ACHN (cell line): ENCODE data around the gene TEKT3.

ENCODE experiments used
- DNase-seq: peaks from one replicate; pipeline ENCODE4 v3.0.0-alpha.2; 2015
- in situ Hi-C: cut with HindIII; loops from 2 replicates; pipeline ENCODE4 v1.10.0; 2017; ENCODE audit warnings: low sequenced_read_pairs, low pct_ligation_motif_present, low pct_unique_long_range_greater_than_20kb

The TEKT3 gene

GRCh38 chr17:15308758-15309157 is 32.6 kb downstream of the TEKT3 start:
- in situ Hi-C loops, result no loop called here
- no peak for DNase-seq

- no peak for DNase-seq
- in situ Hi-C loops, result no loop called here
Observed at GRCh38 chr17:15307710-15308111, 33.7 kb downstream of the TEKT3 start.

GRCh38 chr17:15303851-15304250 is 37.5 kb downstream of the TEKT3 start:
- in situ Hi-C loops, result no loop called here

GRCh38 chr17:15303268-15303667 is 38.1 kb downstream of the TEKT3 start:
- in situ Hi-C loops, result no loop called here
- DNase-seq, result no peak

More at GRCh38 chr17:15303851-15304250, 37.5 kb downstream of the TEKT3 start:
- no peak for DNase-seq

- DNase-seq, result no peak
- in situ Hi-C loops, result no loop called here
Observed at GRCh38 chr17:15301845-15302244, 39.6 kb downstream of the TEKT3 start.

- no peak for DNase-seq
- in situ Hi-C loops, result no loop called here
Observed at GRCh38 chr17:15298176-15298575, 43.2 kb downstream of the TEKT3 start.

- DNase-seq, result no peak
- in situ Hi-C loops, result no loop called here
Observed at GRCh38 chr17:15293558-15293957, 47.8 kb downstream of the TEKT3 start.

- no peak for DNase-seq
Observed at GRCh38 chr17:15291674-15292361, 49.6 kb downstream of the TEKT3 start.

GRCh38 chr17:15290605-15291004 is 50.8 kb downstream of the TEKT3 start:
- in situ Hi-C loops, result no loop called here
- no peak for DNase-seq

More at GRCh38 chr17:15291674-15292361, 49.6 kb downstream of the TEKT3 start:
- in situ Hi-C loops, result no loop called here

GRCh38 chr17:15289285-15290183 is 51.9 kb downstream of the TEKT3 start:
- in situ Hi-C loops, result no loop called here
- no peak for DNase-seq

- DNase-seq, result no peak
- in situ Hi-C loops, result no loop called here
Observed at GRCh38 chr17:15288859-15289258, 52.5 kb downstream of the TEKT3 start.

- no peak for DNase-seq
- in situ Hi-C loops, result no loop called here
Observed at GRCh38 chr17:15287538-15288267, 53.7 kb downstream of the TEKT3 start.

- no peak for DNase-seq
- in situ Hi-C loops, result no loop called here
Observed at GRCh38 chr17:15285466-15285865, 55.9 kb downstream of the TEKT3 start.

- in situ Hi-C loops, result no loop called here
- no peak for DNase-seq
Observed at GRCh38 chr17:15284537-15284936, 56.9 kb downstream of the TEKT3 start.

- no peak for DNase-seq
- in situ Hi-C loops, result no loop called here
Observed at GRCh38 chr17:15284107-15284506, 57.3 kb downstream of the TEKT3 start.

- in situ Hi-C loops, result no loop called here
- no peak for DNase-seq
Observed at GRCh38 chr17:15281909-15282308, 59.5 kb downstream of the TEKT3 start.

GRCh38 chr17:15278924-15279477 is 62.4 kb downstream of the TEKT3 start:
- peak; percentile 33 for DNase-seq
- in situ Hi-C loops, result no loop called here

GRCh38 chr17:15278380-15278779 is 63.0 kb downstream of the TEKT3 start:
- in situ Hi-C loops, result no loop called here
- no peak for DNase-seq

- in situ Hi-C loops, result no loop called here
- no peak for DNase-seq
Observed at GRCh38 chr17:15274017-15274416, 67.4 kb downstream of the TEKT3 start.
